HCT116 (cell line): ENCODE measurements around the gene PHOSPHO2.
"Not testable (repeated sequence)": the region's sequence is repeated elsewhere in the genome, so short reads cannot be mapped to it uniquely, and the experiment has no call there.

ENCODE experiments used
- CEBPB ChIP-seq: IDR thresholded peaks from 2 replicates; pipeline ENCODE4 v1.6.1; 2012; ENCODE audit warnings: low read depth
- EZH2phosphoT487 ChIP-seq: fragments of 200-600 bp; IDR thresholded peaks from 2 replicates; pipeline ENCODE4 v1.6.1; 2018; ENCODE audit warnings: antibody characterized with exemption, borderline replicate concordance
- FOSL1 ChIP-seq: IDR thresholded peaks from 2 replicates; pipeline ENCODE4 v1.6.1; 2012; ENCODE audit warnings: low read depth
- TF ChIP-seq, protein P1 (sequence below), 3 experiments: fragments of 200-600 bp in 1 of 3; sonication (generic) in 1 of 3; IDR thresholded peaks in 2 of 3; conservative IDR thresholded peaks in 1 of 3; 2 replicates each; pipeline ENCODE4 v1.5.1; 2012 to 2017; ENCODE audit warnings: low read depth in 2 of 3, low read length in 2 of 3, antibody characterized with exemption in 1 of 3, borderline replicate concordance in 1 of 3, control low read depth in 1 of 3, mild to moderate bottlenecking in 1 of 3, mixed read lengths in 1 of 3, mixed run types in 1 of 3, moderate library complexity in 1 of 3; ENCODE audit not compliant: insufficient read depth in 1 of 3

DNA sequence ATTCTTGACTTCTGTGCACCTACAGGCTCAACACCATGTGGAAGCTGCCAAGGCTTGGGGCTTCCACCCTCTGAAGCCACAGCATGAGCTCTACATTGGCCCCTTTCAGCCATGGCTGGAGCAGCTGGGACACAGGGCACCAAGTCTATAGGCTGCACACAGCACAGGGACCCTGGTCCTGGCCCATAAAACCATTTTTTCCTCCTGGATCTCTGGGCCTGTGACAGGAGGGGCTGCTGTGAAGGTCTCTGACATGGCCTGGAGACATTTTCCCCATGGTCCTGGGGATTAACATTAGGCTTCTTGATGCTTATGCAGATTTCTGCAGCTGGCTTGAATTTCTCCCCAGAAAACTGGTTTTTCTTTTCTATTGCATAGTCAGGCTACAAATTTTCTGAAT lies 6.3 kb upstream of the PHOSPHO2 start:
- TF ChIP-seq, protein P1, sequence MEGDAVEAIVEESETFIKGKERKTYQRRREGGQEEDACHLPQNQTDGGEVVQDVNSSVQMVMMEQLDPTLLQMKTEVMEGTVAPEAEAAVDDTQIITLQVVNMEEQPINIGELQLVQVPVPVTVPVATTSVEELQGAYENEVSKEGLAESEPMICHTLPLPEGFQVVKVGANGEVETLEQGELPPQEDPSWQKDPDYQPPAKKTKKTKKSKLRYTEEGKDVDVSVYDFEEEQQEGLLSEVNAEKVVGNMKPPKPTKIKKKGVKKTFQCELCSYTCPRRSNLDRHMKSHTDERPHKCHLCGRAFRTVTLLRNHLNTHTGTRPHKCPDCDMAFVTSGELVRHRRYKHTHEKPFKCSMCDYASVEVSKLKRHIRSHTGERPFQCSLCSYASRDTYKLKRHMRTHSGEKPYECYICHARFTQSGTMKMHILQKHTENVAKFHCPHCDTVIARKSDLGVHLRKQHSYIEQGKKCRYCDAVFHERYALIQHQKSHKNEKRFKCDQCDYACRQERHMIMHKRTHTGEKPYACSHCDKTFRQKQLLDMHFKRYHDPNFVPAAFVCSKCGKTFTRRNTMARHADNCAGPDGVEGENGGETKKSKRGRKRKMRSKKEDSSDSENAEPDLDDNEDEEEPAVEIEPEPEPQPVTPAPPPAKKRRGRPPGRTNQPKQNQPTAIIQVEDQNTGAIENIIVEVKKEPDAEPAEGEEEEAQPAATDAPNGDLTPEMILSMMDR (IDR thresholded peaks at IDR 0.05 in 2 of 3, conservative IDR thresholded peaks at IDR 0.05 in 1 of 3; ENCODE audit: borderline replicate concordance in 1 of 3, insufficient read depth in 1 of 3, low read depth in 2 of 3, low read length in 2 of 3): not testable (repeated sequence)
- TF ChIP-seq CEBPB, FOSL1, EZH2phosphoT487: not testable (repeated sequence)
